NCI-H446 (cell line): ENCODE results near the gene SLC5A3.

Experiments
- DNase-seq, 2 experiments: peaks; one replicate each; lab custom pipeline; 2025; lab: John Stamatoyannopoulos, UW

SLC5A3 gene

GRCh38 chr21:34073032-34073748, at the start of gene SLC5A3, which contains the start of gene MRPS6:
TSS of gene SLC5A3 (plus strand) at chr21:34073578. CDS start at chr21:34095199, 21,621 bp downstream.
TSS of gene MRPS6 (plus strand) at chr21:34073578. CDS start at chr21:34073701, 123 bp downstream.
- DNase-seq = peak; percentile 57 to 89

- DNase-seq = peak in 1 of 2 experiments; percentile 30
Measured at GRCh38 chr21:34023691-34024373, 49.5 kb upstream of the SLC5A3 start.

GRCh38 chr21:34024374-34024693, 49.0 kb upstream of the SLC5A3 start:
- no peak for DNase-seq

DNA sequence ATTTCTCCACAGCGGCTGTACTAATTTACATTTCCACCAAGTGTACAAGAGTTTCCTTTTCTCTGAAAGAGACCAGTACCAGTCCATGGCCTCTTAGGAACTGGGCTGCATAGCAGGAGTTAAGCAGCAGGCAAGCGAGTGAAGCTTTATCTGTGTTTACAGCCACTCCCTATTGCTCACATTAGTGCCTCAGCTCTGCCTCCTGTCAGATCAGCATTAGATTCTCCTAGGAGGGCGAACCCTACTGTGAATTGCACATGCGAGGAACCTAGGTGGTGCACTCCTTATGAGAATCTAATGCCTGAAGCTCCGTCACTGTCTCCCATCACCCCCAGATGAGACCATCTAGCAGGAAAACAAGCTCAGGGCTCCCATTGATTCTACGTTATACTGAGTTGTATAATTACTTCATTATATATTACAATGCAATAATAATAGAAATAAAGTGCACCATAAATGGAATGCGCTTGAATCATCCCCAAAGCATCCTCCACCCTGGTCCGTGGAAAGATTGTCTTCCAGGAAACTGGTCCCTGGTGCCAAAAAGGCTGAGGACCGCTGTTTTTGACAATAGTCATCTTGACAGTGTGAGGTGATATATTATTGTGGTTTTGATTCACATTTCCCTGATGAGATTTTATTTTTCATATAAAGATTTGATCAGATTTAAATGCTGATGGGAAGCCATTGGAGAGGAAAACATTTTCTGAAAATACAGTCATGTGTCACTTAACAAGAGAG, 45.5 kb upstream of the SLC5A3 start:
- DNase-seq = no peak

- peak in 1 of 2 experiments; percentile 22 for DNase-seq
Measured at GRCh38 chr21:34029743-34030528, 43.4 kb upstream of the SLC5A3 start.

- no peak for DNase-seq
Measured at GRCh38 chr21:34031835-34032370, 41.5 kb upstream of the SLC5A3 start.

DNA sequence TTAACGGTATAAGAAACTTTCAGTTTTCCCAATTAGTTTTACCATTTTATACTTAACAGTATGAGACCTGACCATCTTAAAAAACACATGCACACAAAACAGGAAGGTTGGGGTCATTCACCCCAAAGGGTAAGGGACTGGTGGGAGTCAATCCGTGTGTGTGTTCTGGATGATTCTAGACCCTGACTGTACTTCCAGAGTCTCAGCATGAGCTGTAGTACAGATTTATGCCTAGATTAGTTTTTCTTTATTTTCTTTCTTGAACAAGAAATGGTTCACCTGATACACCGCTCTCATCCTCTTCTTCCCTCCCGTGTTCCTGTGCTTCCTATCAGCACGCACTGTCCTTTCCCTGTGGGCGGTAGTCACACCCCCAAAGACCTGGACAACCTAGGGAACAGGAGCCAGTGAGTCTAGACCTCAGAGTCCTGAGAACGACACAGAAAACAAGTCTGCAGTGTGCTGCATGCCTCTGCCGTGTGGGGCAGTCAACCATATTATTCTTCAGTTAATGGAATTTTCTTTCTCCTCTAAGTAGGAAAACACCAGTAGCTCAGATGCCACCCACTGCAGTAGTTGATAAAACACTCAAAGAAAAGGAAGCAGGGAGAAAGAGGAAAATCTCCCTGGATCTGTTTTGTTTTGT, 38.9 kb upstream of the SLC5A3 start:
- no peak for DNase-seq

GRCh38 chr21:34035619-34036354, 37.6 kb upstream of the SLC5A3 start:
- no peak for DNase-seq

GRCh38 chr21:34037009-34037795, 36.2 kb upstream of the SLC5A3 start:
- DNase-seq = no peak

DNA sequence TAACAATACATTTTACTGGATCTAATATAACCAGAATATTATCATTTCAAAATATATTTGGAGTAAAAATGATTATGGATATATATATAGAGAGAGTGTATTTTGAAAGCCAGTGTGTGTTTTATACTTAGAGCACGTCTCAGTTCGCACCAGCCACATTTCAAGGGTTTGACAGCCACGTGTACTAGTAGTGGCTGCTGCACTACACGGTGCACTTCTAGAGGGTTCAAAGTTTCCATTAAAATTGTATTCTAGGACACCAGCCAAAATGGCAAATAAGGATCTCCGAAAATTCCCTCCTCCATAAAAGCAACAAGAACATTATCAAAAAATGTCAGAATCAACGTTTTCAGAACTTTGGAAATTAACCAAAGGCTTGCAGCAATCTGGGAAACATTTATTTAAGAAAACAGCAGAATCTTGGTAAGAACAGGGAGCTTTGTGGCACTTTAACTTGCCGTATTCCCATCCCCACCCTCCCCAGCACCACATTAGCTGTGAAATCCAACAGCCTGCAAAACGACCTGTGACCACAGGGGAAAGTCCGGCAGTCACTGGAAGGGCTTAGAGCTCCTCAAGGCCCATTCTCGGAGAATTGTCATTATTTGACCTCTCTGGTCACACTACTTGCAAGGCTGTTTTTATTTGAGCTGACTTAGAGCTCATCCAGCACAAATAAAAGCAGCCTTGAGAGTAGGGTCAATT, 33.5 kb upstream of the SLC5A3 start:
- DNase-seq = no peak

GRCh38 chr21:34042735-34043134, 30.6 kb upstream of the SLC5A3 start:
- no peak for DNase-seq

GRCh38 chr21:34043333-34043732, 30.0 kb upstream of the SLC5A3 start:
- DNase-seq = no peak

GRCh38 chr21:34046917-34047316, 26.5 kb upstream of the SLC5A3 start:
- no peak for DNase-seq

DNA sequence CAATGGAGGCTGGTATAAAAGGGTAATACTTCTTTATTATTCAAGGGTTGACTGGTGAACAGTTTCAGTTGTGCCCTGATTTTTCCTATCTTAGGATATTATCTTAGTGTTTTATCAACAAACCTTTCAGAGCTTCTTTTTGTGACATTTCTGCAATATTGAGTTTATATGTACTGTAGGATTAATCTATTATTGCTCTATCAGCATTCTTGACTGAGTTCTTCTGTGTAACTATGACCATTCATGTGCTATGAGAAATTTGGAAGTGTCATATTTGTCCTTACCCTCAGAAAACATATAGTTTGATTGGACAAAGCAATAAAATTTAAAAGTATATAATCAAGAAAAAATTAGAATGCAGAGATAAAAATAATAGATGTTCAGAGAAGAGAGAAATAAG, 25.5 kb upstream of the SLC5A3 start:
- DNase-seq = no peak

GRCh38 chr21:34052171-34052570, 21.2 kb upstream of the SLC5A3 start:
- no peak for DNase-seq

DNA sequence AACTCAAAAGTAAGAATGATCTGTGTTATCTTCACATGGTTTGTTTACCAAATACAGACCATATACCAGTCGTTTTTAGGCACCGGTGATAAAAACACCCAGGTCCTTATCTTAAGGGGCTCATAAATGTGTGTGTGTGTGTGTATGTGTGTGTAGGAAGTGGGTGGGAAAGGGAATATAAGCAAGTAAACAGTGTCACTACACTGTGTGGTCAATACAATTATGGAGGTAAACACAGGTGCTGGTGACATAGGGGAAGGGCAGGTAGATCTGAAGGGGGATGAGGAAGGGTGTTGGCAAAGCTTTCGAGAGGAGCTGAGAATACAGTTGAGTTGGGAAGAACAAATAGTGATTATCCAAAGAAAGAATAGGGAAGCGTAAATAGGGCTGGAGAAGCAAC, 19.1 kb upstream of the SLC5A3 start:
- no peak for DNase-seq

GRCh38 chr21:34055615-34056014, 17.8 kb upstream of the SLC5A3 start:
- DNase-seq = no peak

DNA sequence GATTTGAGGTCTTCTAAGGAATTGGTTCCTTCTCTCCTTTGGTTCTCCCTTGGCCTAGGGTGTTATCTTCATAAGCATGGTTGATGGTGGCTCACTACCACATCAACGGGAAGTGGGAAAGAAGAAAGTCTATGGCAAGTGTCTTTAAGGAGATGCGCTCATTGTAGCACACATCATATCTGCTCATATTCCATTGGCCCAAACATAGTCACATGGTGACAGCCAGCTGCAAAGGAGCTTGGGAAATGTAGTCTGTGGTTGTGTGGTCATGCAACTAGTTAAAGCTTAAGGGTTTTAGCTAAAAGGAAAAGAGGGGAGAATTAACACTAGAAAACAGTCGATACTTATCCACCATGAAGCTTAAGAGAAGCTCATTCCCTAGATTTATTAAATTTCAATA, 11.4 kb upstream of the SLC5A3 start:
- no peak for DNase-seq

GRCh38 chr21:34065027-34065426, 8.4 kb upstream of the SLC5A3 start:
- no peak for DNase-seq
